GM10248 (cell line): ENCODE data around the gene ZFP64.
"Not testable (repeated sequence)": the region's sequence is repeated elsewhere in the genome, so short reads cannot be mapped to it uniquely, and the experiment has no call there.

Experiments
- CTCF ChIA-PET: fragments of 300-600 bp; sonication (Branson Sonifier 250); formaldehyde crosslinking; extraction: SDS; loops from one replicate; lab custom pipeline; 2021; ENCODE audit warnings: antibody characterized with exemption; lab: Yijun Ruan, JAX
- POLR2A ChIA-PET: fragments of 350-650 bp; sonication (Branson Sonifier 250); formaldehyde crosslinking; extraction: SDS; loops from one replicate; lab custom pipeline; 2020; ENCODE audit warnings: antibody characterized with exemption; lab: Yijun Ruan, JAX
- DNase-seq: peaks from one replicate; pipeline ENCODE4 v3.0.0; 2012; ENCODE audit errors: extremely low spot score
- CTCF ChIP-seq: IDR thresholded peaks from 2 replicates; pipeline ENCODE4 v1.5.1; 2012; ENCODE audit warnings: mild to moderate bottlenecking, low read depth; ENCODE audit errors: extremely low read depth, missing control alignments, control extremely low read depth

The ZFP64 gene

GRCh38 chr20:52231230-52231746, 39.7 kb upstream of the ZFP64 start:
- TF ChIP-seq CTCF: no peak
- DNase-seq: no peak
- CTCF ChIA-PET: interaction anchor here (1.0 to 2.3 kb wide), 4 partner anchors 11 to 103 kb away, joined by 3 to 8 read pairs (median 5); no protein-coding TSS in a partner anchor
- POLR2A ChIA-PET: no interaction called here

DNA sequence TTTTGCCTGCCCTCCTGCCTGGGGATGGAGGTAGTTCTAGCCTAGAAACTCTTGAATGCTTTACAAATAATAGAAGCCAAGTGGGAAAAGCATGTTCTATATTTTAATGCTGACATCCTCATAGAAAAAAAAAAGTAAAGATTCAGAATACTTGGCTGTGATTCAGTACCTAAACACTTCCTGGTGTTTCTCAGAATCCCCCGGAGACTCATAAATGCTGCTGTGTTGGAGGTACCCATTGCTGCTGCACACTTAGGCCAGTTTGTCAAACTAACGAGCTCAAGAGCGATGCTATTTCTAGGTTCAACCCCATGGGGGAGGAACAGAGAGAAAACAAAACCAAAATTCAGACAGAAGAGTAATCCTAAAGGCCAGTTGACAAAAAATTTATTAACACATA, 38.8 kb upstream of the ZFP64 start:
- CTCF ChIA-PET: interaction anchor here (1.0 to 2.3 kb wide), 4 partner anchors 11 to 102 kb away, joined by 3 to 8 read pairs (median 5); no protein-coding TSS in a partner anchor
- POLR2A ChIA-PET: no interaction called here
- no peak for DNase-seq
- TF ChIP-seq CTCF: no peak

GRCh38 chr20:52229346-52229745, 37.8 kb upstream of the ZFP64 start:
- POLR2A ChIA-PET, CTCF ChIA-PET, DNase-seq: not testable (repeated sequence)

DNA sequence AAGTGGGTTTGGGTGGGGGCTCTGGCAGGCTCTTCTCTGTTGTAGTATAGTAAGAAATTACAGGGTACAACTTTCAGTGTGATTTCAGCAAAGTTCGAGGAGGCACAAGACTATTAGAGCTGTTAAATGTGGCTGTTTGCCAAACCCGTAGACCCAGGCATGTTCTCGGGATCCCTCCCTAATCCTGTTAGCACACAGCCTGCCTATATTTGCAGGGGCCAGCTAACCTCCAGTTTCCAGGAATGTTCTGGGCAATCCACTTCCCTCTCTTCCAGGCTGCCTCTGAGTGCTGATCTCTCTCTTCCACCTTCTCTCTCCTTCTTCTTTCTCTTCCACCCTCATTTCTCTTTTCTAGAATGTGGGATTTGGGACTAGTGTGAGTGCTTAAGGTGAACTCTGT, 34.8 kb upstream of the ZFP64 start:
- DNase-seq: no peak
- POLR2A ChIA-PET: no interaction called here
- CTCF ChIA-PET: interaction anchor here (0.9 kb wide), 1 partner anchor 9 kb away, joined by 3 read pairs; no protein-coding TSS in a partner anchor
- no peak for TF ChIP-seq CTCF

GRCh38 chr20:52224920-52225319, 33.3 kb upstream of the ZFP64 start:
- ChIA-PET POLR2A (no interaction called here), CTCF (no interaction called here)
- TF ChIP-seq CTCF: no peak
- DNase-seq: no peak

DNA sequence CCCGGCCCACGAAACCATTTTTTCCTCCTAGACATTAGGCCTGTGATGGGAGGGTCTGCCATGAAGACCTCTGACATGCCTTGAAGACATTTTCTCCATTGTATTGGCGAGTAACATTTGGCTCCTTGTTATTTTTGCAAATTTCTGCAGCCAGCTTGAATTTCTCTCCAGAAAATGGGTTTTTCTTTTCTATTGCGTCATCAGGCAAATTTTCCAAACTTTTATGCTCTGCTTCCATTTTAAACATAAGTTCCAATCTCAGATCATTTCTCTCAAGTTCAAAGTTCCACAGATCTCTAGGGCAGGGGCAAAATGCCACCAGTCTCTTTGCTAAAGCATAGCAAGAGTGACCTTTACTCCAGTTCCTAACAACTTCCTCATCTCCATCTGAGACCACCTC, 29.8 kb upstream of the ZFP64 start:
- DNase-seq, POLR2A ChIA-PET, CTCF ChIA-PET: not testable (repeated sequence)

GRCh38 chr20:52220891-52221290, 29.3 kb upstream of the ZFP64 start:
- DNase-seq, POLR2A ChIA-PET, CTCF ChIA-PET: not testable (repeated sequence)

GRCh38 chr20:52219441-52219840, 27.9 kb upstream of the ZFP64 start:
- no peak for TF ChIP-seq CTCF
- ChIA-PET POLR2A (no interaction called here), CTCF (interaction anchor here (1.0 to 1.5 kb wide), 4 partner anchors 12 to 91 kb away, joined by 3 to 4 read pairs (median 3); no protein-coding TSS in a partner anchor)
- DNase-seq: no peak
